ENCODE results near the gene ZDHHC11B. TPM values are rescaled to one million over a fixed set of nuclear protein-coding genes. Genes with fewer than 3 reads are reported as not detected.

The ZDHHC11B gene
- total RNA-seq, 2 experiments from 2014 or later: 14.8 to 15.1 TPM

GRCh38 chr5:661891-662750 lies 122.4 kb downstream of the ZDHHC11B start:
- H3K27me3 Mint-ChIP-seq: no peaks in the 10 kb centered on the region
- TF ChIP-seq CTCF (IDR thresholded peaks at IDR 0.05): no peak
- Histone ChIP-seq H3K9me3 (ENCODE audit: control insufficient read depth in 1 of 2, insufficient read depth in 1 of 2, low read length in 2 of 2) (peaks cover 0 to 16% of the 10 kb centered on the region in 2 experiments), H3K4me3 (ENCODE audit: low read length) (no peak overlapping the region), H3K27me3 (ENCODE audit: control insufficient read depth in 1 of 2, insufficient read depth in 2 of 2, low read length in 2 of 2) (no peaks in the 10 kb centered on the region), H3K36me3 (ENCODE audit: insufficient read depth, low read length) (peaks cover 13% of the 10 kb centered on the region), H3K27ac (ENCODE audit: low read depth in 1 of 2, low read length in 2 of 2) (no peak overlapping the region), H3K4me1 (ENCODE audit: insufficient read depth, low read length) (no peaks in the 10 kb centered on the region)
- intact Hi-C loops (cut with DNase I, micrococcal nuclease): no loop called here
- H3K27ac Mint-ChIP-seq: no peak overlapping the region
- DNase-seq (no peak), ATAC-seq (ENCODE audit: poor library complexity) (no peak)
- no peak overlapping the region for H3K4me3 Mint-ChIP-seq
- CTCF ChIA-PET: no interaction called here
- no peaks in the 10 kb centered on the region for H3K4me1 Mint-ChIP-seq (ENCODE audit: low read depth)
- POLR2A ChIA-PET: no interaction called here
- no peaks in the 10 kb centered on the region for H3K9me3 Mint-ChIP-seq
- H3K36me3 Mint-ChIP-seq (ENCODE audit: low read depth): peaks cover 56% of the 10 kb centered on the region

GRCh38 chr5:660491-661030 lies 124.0 kb downstream of the ZDHHC11B start:
- peaks cover 67% of the 10 kb centered on the region for H3K36me3 Mint-ChIP-seq (ENCODE audit: low read depth)
- ChIA-PET POLR2A (no interaction called here), CTCF (no interaction called here)

More at GRCh38 chr5:660491-661030, 124.0 kb downstream of the ZDHHC11B start:
- H3K27me3 ChIP-seq (ENCODE audit: control insufficient read depth in 1 of 2, insufficient read depth in 2 of 2, low read length in 2 of 2): no peaks in the 10 kb centered on the region
- no peak overlapping the region for H3K4me3 ChIP-seq (ENCODE audit: low read length)
- no peaks in the 10 kb centered on the region for H3K4me1 Mint-ChIP-seq (ENCODE audit: low read depth)
- intact Hi-C loops (cut with DNase I, micrococcal nuclease): no loop called here
- ATAC-seq (ENCODE audit: poor library complexity) (no peak), DNase-seq (no peak)
- TF ChIP-seq CTCF (IDR thresholded peaks at IDR 0.05): no peak
- no peak overlapping the region for H3K27ac ChIP-seq (ENCODE audit: low read depth in 1 of 2, low read length in 2 of 2)
- H3K4me1 ChIP-seq (ENCODE audit: insufficient read depth, low read length): no peaks in the 10 kb centered on the region
- H3K27ac Mint-ChIP-seq: no peak overlapping the region
- peaks cover 0 to 16% of the 10 kb centered on the region in 2 experiments for H3K9me3 ChIP-seq (ENCODE audit: control insufficient read depth in 1 of 2, insufficient read depth in 1 of 2, low read length in 2 of 2)
- no peak overlapping the region for H3K4me3 Mint-ChIP-seq
- H3K27me3 Mint-ChIP-seq: no peaks in the 10 kb centered on the region
- H3K9me3 Mint-ChIP-seq: no peaks in the 10 kb centered on the region
- peaks cover 15% of the 10 kb centered on the region for H3K36me3 ChIP-seq (ENCODE audit: insufficient read depth, low read length)

Other genes with a start within 250 kb of the ZDHHC11B start
- gene CEP72, start 172.4 kb downstream of the ZDHHC11B start, total RNA-seq: 1 to 10 TPM; 7.6 to 8.0 TPM
- 1 to 10 TPM; 8.2 to 8.5 TPM for gene TPPP, start 91.4 kb downstream of the ZDHHC11B start, total RNA-seq
- gene ZDHHC11, start 66.3 kb upstream of the ZDHHC11B start, total RNA-seq: 10 to 100 TPM; 13.3 to 18.3 TPM
- gene BRD9, start 108.1 kb upstream of the ZDHHC11B start, total RNA-seq: 100 to 1,000 TPM; 109 TPM
- gene TRIP13, start 108.2 kb upstream of the ZDHHC11B start, total RNA-seq: under 1 TPM; 0.47 to 0.66 TPM
- gene NKD2, start 224.1 kb upstream of the ZDHHC11B start, total RNA-seq: under 1 TPM; 0.17 to 0.30 TPM